HG03039 (cell line): ENCODE results near the gene ANKRD11.

ENCODE experiments used
- ATAC-seq: cut with Tn5 transposase; IDR thresholded peaks from one replicate; pipeline ENCODE4 v1.9.1; 2021; ENCODE audit warnings: mild to moderate bottlenecking, moderate library complexity; ENCODE audit not compliant: unreplicated experiment

The ANKRD11 gene

DNA sequence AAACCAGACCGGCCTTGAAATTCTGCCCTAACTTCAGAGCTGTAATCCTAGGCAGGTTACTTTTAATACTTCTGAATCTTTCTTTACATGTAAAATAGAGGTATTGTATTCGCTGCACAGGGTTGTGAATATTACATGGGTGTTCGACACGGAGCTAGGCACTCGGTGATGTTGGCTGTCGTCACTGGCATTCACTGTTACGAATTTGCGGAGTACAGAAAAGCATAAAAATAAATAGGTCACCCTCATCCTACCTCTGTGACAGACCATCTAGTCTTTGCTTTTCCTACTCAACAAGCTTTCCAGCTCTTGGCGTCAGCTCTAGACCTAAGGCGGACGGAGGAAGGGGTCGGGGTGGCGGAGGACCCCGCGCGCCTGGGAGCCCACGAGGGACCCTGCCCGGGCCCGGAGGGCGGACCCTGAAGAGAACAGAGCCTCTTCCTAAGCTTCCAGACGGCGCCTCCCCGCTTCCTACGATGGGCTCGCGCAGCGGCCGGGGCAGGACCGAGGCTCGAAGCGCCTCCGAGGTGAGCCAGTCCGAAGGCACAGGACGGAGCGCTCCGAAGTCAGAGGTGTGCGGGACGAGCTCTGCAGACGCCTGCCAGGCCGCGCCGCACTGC lies 17.0 kb upstream of the ANKRD11 start:
- ATAC-seq, result no peak

- no peak for ATAC-seq
Observed at GRCh38 chr16:89506791-89507191, 16.4 kb upstream of the ANKRD11 start.

- ATAC-seq, result no peak
Observed at GRCh38 chr16:89506113-89506504, 15.7 kb upstream of the ANKRD11 start.

DNA sequence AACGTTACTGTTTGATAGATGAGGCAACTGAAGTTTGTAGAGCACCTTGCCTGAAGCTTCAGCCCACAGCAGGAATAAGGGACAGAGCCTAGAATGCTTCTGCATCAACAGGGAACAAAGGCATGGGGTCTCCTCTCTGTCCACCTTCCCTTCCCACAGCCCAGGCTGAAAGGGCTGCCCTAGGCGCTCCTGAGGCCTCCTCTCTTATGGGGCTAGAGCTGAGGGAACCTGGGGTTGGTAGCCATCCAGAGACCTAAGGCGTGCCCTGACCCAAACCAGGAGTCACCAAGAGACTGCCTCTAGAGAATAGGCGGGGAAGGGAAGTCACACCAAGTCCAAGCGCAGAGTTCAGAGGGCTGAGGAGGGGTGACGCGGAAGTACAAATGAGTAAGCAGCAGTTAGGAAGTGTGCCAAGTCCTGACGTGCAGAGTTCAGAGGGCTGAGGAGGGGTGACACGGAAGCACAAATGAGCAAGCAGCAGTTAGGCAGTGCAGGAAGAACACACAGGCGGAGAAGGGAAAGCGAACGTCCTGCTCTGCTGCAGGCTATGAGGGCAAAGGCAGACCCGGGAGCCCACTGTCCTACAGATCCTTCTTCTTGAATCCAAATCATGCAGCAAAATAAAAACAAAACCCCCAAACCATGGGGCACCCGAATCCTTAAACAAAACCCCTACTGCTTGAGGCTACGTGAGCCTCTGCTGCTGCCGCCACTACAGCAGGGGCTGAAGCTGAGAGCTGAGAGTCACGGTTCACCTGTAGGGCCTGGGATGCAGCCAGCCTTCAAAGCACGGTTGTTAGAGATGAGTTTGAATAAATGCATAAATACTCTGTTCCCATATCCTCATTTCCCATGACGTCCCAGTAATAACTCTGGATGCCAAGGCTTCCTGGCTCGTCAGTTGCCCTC lies 15.1 kb upstream of the ANKRD11 start:
- ATAC-seq, result no peak

GRCh38 chr16:89504091-89504490 lies 13.7 kb upstream of the ANKRD11 start:
- no peak for ATAC-seq

- no peak for ATAC-seq
Observed at GRCh38 chr16:89502081-89502843, 11.9 kb upstream of the ANKRD11 start.

- no peak for ATAC-seq
Observed at GRCh38 chr16:89499767-89500166, 9.4 kb upstream of the ANKRD11 start.

GRCh38 chr16:89498839-89499238 lies 8.5 kb upstream of the ANKRD11 start:
- ATAC-seq, result no peak

GRCh38 chr16:89495121-89495520 lies 4.8 kb upstream of the ANKRD11 start:
- no peak for ATAC-seq

DNA sequence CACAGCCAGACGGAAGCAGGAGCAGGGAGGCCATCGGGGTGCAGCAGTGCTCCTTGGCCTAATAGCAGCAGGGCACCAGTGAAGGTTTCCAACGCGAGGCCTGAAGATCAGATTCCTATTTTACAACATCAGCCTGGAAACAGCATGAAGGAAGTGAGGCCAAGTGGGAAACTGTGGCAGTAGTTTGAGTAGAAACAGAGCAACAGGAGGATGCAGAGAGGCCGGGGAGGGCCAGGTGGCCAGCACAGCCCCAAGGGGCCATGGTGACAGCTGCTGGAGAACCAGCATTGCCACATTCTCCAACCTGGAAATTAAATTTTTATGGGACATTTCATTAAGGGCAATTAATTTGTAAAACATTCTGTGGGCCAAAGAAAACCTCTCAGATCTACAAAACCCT lies 3.4 kb upstream of the ANKRD11 start:
- no peak for ATAC-seq

- no peak for ATAC-seq
Observed at GRCh38 chr16:89491974-89492687, 1.8 kb upstream of the ANKRD11 start.

DNA sequence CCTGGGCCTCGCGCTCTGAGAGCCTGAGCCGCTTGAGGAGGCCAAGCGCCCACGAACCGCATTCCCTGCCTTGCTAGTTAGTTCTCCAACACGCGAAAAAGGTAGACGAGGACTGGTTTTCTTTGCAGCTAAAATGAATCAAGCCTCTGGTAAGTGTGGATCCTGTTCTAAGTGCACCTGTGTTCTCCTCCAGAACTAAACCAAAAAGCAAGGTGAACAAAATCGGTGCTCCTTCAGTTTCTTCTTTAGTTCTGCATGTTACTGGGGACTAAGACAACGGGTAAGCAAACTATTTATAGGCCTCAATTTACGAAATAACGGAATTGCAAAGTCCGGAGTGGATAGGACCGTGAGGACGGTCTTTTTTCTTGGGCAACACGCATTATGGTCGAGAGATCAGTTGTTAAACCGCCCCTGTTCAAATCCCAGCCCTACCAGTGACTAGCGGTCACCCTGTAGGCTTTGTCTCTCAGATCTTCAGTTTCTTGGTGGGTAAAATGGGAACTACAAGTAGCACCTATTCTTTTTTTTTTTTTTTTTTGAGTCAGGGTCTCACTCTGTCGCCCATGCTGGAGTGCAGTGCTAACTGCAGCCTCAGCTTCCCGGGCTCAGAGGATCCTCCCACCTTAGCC lies 993 bp upstream of the ANKRD11 start:
- no peak for ATAC-seq

DNA sequence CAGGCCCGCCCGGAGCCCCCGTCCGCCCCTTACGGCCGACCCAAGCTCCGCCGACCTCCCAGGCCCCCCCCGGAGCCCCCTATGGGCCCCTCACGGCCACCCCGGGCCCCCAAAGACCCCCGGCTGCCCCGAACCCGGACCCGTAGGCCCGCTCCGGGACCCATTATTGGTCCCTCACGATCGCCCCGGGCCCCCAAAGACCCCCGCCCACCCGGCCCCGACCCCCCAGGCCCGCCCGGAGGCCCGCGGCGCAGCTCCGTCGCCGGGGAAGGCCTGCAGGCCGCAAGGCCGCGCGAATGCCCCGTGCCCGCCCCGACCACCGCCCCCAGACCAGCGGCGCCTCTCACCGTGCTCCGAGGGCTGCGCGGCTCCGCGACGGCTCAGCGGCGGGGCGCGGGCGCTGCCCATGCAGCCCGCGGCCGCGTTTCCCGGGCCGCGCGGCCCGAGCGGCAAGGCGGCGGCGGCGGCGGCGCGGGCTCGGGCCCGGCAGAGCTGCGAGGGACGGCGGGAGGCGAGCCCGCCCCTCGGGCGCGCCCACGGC lies 393 bp downstream of the ANKRD11 start:
- ATAC-seq, result no peak

DNA sequence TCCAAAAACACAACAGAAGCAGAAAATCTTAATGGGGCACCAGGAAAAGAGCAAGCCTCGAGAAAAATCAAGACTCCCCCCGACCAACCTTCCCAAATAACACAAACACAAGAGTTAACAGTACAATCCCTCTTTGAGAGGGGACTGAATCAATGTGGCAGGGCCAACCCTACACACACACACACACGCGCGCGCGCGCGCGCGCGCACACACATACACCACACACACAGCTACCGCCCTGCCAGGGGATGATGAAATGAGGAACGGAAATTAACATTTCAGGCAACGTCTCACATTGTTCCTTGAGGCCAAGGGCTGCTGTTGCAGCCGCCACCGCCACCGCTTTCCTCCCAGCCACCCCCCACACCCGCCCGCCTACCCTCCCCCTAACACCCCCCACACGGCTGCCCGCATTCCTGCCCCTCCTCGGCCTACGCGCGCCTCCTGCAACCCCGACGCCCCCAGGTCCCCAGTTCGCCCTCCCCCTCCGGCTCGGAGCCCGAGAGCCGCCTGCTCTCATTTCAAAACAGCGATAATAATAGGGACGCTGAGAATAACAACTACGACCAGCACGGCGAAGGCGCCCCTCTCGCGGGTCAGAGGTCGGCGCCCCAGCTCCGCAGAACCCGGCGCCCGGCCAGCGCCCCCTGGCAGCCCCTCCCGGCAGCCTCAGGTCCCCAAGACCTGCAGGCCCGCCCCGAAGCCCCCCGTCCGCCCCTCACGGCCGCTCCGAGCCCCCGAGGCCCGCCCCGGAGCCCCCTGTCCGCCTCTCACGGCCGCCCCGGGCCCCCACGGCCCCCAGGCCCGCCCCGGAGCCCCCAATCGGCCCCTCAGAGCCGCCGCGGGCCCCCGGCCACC lies 1.1 kb downstream of the ANKRD11 start:
- ATAC-seq, result no peak

DNA sequence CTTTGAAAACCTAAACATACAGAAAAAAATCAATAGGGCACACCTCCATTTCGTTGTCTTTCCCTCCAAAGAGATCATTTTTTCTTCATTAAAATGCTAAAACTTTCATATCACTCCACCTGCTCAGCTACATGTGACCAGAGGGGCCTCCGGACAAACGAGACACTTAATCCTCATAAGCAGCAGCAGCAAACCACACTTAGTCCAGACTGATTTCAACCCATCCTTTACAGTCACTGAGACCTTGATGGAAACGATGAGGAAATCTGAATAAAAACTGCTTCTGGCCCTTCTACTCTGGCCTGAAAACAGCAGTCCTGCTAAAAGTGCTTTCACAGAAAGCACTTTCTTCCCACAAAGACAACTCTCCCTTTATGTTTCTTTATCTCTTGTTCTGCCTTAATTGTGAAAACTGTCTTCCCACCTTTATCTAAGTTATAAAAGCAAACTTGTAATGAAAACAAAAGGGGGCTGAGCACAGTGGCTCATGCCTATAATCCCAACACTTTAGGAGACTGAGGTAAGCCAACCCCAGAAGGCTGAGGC lies 4.6 kb downstream of the ANKRD11 start:
- no peak for ATAC-seq

DNA sequence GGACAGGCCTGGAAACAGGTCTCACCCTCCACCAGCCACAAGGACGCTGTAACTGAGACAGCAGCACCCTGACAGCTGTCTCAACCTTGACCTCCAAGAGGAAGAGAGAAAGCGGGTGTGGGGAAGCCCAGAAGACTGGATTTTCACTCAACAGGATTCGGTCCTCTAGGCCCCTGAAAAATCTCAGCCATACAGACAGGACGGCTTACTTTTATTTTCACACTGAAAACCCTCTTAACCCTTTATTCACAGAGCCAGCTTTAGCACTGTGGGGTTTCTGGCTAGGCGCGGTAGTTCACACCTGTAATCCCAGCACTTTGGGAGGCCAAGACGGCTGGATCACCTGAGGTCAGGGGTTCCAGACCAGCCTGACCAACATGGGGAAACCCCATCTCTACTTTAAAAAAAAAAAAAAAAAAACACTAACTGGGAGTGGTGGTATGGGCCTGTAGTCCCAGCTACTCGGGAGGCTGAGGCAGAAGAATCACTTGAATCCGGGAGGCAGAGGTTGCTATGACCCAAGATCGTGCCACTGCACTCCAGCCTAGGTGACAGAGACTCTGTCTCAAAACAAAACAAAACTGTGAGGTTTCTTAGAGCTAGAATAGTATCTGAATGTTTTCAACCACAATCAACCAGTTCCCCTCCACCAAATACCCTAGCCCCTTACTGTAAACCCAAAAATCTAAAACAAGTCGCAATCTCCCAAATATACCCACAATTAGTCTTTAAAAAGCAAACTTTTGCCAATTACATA lies 5.3 kb downstream of the ANKRD11 start:
- ATAC-seq, result peak; percentile 33

GRCh38 chr16:89484041-89484501 lies 6.3 kb downstream of the ANKRD11 start:
- no peak for ATAC-seq

DNA sequence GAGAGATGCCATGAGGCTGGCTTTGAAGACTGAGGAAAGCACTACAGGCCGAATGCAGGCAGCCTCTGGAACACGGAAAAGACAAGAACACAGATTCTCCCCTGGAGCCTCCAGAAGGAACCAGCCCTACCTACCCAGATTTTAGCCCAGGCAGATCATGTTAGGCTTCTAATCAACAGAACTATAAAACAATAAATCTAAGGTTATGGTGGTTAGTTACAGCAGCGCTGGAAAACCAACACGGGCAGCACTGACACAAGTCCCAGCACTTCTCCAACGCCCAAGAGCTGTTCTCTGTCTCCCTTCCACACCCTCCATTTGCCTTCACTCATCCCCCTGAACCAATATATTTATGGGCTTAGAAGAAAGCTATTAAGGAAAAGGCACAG lies 7.5 kb downstream of the ANKRD11 start:
- no peak for ATAC-seq
